Suprapubic skin (tissue), 3 donors: ENCODE data around the gene DUSP1.

Experiments used
- CTCF ChIP-seq, 2 donors: fragments of 200-600 bp in 1 of 2; fragments of 450-650 bp in 1 of 2; sonication (generic) in 1 of 2; IDR thresholded peaks; one replicate each; pipeline ENCODE4 v1.5.1; 2016 to 2019; ENCODE audit warnings: antibody characterized with exemption in 2 of 2, mild to moderate bottlenecking in 1 of 2, moderate library complexity in 1 of 2
- POLR2AphosphoS5 ChIP-seq, 3 donors: sonication (generic); formaldehyde crosslinking; IDR thresholded peaks; one replicate each; pipeline ENCODE4 v1.6.1; 2017; ENCODE audit warnings: antibody characterized with exemption in 3 of 3

GRCh38 chr5:172760959-172761358 is 10.0 kb downstream of the DUSP1 start:
- no peak for TF ChIP-seq CTCF (IDR thresholded peaks at IDR 0.05)
- no peak for TF ChIP-seq POLR2AphosphoS5 (IDR thresholded peaks at IDR 0.05)
